NCI-H1436 (cell line): ENCODE results near the gene SULT2B1.
"Not testable (repeated sequence)": the region's sequence is repeated elsewhere in the genome, so short reads cannot be mapped to it uniquely, and the experiment has no call there.

Source experiments
- DNase-seq: peaks from one replicate; lab custom pipeline; 2025; lab: John Stamatoyannopoulos, UW

Gene SULT2B1

DNA sequence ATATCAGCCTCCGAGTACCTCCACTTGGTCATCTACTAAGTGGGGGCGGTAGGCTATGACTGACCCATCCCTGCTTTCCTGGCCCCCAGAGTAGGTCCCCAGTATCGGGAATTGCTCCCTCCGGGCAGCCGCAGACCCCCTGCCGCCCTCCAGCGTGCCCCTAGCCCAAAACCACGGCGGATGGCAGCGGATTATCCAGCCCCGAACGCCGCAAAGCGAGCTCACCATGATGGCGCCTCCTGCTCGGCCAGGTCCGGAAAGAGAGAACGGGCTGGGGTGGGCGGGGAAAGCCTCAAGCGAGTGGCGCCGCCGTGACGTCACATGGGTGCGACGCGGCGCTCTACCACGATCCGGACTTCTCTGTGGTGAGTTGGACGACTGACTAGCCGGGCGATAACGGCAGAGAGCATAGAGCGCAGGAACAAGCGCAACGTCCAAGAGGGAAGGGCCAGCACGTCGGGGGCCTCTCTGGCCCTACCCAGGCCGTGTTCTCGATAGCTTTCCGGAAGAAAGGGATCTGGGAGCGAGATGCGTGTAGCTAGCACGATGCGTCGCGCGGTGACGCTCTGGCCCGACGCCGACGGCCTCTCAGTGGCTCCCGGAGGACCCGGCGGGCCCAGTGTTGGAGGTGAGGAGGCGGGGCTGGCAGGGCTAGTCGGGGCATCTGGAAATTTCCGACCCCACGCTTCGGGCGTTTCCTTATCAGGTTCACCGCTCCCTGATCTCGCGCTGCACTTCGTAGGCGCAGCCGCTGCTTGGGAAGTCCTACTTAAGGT lies 67.1 kb downstream of the SULT2B1 start, which contains the start of the genes RPL18 and SPHK2:
Gene RPL18 (minus strand): TSS at position 263 of the 776 bp plus-strand sequence. CDS start 35 bp downstream, at position 228.
Gene SPHK2 (plus strand): TSS at position 591 of the 776 bp plus-strand sequence. CDS start 1,009 bp downstream, outside the sequence.
- peak; percentile 100 for DNase-seq

DNA sequence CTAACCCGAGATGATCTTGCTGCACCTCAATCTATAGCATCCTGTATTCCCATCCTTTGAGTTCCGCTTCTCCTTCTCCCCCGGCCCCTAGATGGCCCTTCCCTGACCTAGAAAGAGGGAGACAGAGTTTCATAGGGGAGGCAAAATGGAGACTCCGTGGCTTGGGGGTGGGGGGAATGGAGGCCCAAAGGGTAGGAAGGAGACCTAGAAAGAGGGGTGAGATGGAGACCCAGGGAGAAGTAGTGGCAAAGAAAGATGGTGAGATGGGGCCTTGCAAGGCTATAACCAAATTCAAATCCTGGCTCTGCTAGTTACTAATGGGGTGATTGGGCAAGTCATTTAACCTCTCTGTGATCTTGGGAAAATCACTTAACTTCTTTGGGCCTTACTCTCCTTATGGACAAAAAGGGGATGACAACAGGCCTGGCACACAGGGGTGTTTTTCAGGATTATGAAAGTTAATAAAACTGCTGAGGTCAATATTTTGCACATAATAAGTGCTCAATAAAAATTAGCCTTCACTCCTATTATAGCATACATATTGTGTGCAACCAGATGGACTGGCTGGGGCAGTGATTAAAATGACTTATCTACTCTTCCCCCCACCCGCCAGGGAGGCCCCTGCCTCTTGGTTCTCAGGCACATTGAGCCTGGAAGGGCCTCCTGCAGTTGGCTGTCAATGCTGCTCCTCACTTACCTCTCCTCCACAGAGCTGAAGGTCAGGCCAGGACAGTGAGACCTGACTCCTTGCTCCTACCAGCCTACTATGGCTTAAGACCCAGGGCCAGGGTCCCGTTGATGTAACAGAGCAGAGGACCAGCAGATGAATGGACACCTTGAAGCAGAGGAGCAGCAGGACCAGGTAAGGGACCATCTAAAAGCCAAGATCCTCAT lies 68.0 kb downstream of the SULT2B1 start:
- DNase-seq, result no peak

DNA sequence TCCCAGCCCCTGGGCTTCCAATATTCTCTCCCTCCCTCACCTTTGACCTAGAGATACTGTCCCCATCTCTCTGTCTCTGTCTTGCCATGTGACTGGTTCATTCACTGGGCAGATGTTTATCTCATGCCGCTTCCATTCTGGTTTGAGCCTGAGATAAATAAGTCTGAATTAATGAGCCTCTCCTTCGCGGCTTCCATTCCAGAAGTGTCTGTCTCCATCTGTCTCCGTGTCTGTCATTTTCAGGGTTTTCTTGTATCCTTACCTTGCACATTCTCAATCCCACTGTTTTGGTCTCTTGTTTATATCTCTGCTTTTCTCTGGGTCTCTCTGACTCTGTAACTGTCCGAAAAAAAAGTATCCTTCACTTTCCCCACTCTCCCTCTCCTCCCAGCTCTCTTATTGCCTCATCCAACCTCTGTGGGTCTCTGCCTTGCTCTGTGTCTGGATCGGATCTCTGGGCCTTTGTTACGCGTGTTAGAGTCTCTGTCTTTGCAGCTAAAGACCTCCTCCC lies 71.6 kb downstream of the SULT2B1 start:
- no peak for DNase-seq

GRCh38 chr19:48624067-48624594 lies 72.2 kb downstream of the SULT2B1 start:
- DNase-seq, result peak; percentile 100

DNA sequence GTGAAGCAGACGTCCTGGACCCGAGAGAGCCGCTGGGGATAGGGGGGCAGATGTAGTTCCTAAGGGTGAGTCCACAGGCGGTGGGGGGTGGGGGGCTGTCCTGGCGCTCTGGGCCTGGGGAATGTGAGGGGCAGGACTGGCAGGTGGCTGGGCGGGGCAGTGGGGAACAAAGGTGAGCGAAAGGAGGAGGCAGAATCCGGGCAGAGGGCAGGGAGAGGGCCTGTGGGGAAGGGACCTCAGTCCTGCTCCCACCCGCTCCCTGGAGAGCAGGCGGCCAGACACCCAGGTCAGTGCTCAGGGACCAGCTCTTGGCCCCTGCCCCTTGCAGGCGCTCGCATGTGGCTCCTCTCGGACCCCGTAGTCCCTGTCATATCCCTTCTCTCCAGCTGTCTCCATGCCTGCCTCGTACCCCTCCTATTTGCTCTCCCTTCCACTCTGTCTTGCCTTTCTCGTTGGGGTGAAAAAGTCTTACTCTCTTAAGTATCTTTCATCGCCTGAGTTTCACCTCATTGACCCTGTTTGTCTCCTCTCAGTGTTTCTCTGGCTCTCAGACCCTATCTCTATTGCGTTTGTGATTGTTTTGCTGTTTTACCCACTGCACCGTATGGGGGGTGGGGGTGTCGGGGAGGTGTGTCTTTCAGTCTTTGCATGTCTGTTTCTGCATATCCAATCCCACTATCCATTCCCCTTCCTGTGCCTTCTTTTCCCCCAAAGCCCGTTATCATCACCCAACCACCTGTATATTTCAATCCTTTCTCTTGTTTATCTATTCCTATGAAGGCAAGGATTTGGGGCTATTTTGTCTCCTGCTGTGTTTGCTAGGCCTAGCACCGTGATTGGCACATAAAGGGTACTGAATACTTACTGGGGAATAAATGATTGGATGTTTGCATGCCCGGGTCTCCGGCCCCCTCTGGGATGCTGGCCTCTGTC lies 73.1 kb downstream of the SULT2B1 start:
- DNase-seq, result no peak

DNA sequence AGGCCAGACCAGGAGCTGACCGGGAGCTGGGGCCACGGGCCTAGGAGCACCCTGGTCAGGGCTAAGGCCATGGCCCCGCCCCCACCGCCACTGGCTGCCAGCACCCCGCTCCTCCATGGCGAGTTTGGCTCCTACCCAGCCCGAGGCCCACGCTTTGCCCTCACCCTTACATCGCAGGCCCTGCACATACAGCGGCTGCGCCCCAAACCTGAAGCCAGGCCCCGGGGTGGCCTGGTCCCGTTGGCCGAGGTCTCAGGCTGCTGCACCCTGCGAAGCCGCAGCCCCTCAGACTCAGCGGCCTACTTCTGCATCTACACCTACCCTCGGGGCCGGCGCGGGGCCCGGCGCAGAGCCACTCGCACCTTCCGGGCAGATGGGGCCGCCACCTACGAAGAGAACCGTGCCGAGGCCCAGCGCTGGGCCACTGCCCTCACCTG lies 73.9 kb downstream of the SULT2B1 start:
- no peak for DNase-seq

DNA sequence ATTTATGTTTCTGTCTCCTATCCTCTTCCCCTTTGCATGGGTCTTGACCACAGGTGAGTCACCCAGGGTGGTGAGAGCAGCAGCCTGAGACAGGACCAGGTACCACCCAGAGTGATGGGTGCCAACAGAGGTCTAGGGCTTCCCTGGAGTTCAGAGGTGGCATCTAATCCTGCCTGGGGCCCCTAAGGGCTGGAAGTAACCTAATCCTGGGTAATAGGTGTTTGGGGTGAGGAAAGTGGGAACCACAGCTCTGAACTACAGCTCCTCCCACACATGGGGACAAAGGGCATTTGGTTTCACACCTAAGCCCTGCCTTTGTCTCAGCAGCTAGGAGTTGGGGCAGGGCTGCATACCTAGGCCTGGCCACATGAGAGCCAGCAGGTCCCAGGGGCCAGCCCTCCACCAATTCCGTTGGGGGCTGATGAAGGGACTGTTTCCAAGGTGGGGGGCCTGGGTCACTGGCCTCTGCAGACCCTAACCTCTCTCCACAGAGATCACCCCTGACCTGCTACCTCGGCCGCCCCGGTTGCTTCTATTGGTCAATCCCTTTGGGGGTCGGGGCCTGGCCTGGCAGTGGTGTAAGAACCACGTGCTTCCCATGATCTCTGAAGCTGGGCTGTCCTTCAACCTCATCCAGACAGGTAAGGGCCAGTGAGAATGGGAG lies 75.4 kb downstream of the SULT2B1 start:
- DNase-seq, result no peak

GRCh38 chr19:48627865-48628314 lies 75.9 kb downstream of the SULT2B1 start:
- no peak for DNase-seq

DNA sequence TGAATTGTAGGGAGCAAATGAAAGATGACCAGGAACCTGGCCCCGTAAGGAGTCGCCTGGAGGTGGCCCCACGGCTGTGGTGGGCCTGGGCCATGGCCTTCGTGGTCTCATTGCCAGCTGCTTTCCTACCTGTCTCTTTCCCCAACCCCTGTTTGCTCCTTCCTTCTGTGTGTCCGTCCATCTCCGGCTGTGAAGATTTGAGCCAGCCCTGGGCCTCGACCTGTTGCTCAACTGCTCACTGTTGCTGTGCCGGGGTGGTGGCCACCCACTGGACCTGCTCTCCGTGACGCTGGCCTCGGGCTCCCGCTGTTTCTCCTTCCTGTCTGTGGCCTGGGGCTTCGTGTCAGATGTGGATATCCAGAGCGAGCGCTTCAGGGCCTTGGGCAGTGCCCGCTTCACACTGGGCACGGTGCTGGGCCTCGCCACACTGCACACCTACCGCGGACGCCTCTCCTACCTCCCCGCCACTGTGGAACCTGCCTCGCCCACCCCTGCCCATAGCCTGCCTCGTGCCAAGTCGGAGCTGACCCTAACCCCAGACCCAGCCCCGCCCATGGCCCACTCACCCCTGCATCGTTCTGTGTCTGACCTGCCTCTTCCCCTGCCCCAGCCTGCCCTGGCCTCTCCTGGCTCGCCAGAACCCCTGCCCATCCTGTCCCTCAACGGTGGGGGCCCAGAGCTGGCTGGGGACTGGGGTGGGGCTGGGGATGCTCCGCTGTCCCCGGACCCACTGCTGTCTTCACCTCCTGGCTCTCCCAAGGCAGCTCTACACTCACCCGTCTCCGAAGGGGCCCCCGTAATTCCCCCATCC lies 76.7 kb downstream of the SULT2B1 start:
- no peak for DNase-seq

DNA sequence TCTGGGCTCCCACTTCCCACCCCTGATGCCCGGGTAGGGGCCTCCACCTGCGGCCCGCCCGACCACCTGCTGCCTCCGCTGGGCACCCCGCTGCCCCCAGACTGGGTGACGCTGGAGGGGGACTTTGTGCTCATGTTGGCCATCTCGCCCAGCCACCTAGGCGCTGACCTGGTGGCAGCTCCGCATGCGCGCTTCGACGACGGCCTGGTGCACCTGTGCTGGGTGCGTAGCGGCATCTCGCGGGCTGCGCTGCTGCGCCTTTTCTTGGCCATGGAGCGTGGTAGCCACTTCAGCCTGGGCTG lies 77.3 kb downstream of the SULT2B1 start:
- no peak for DNase-seq

DNA sequence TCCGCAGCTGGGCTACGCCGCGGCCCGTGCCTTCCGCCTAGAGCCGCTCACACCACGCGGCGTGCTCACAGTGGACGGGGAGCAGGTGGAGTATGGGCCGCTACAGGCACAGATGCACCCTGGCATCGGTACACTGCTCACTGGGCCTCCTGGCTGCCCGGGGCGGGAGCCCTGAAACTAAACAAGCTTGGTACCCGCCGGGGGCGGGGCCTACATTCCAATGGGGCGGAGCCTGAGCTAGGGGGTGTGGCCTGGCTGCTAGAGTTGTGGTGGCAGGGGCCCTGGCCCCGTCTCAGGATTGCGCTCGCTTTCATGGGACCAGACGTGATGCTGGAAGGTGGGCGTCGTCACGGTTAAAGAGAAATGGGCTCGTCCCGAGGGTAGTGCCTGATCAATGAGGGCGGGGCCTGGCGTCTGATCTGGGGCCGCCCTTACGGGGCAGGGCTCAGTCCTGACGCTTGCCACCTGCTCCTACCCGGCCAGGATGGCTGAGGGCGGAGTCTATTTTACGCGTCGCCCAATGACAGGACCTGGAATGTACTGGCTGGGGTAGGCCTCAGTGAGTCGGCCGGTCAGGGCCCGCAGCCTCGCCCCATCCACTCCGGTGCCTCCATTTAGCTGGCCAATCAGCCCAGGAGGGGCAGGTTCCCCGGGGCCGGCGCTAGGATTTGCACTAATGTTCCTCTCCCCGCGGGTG lies 77.8 kb downstream of the SULT2B1 start:
- no peak for DNase-seq

DNA sequence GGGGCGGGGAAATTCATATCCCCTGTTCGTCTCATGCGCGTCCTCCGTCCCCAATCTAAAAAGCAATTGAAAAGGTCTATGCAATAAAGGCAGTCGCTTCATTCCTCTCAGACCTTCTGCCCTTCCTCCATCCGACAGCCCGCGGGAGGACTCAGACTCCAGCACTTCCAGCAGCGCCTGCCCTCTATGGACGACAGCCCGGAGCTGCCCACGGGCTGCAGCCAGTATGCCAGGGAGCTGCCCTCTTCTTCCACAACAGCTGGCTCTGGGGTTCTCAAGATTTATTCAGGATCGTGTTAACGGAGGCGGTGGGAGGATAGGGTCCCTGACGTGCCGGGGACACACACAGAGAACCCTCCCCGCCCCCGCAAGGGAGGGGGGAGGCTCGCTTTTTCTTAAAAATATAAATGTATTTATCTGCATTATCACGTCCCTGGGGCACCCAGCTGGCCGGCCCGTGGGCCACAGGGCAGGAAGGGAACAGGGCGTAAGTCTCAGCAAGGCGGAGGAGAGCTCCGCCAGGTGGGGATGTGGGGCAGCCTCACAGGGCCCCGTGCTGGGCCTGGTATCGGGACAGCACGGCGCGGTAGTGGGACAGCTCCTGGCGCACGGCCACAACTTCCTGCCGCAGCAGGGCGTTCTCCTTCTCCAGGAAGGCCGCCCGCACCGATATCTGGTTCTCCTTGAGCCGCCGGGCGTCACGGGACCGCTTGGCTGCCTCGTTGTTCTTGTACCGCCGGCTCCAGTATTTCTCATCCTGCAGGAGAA lies 78.5 kb downstream of the SULT2B1 start:
- DNase-seq, result no peak

DNA sequence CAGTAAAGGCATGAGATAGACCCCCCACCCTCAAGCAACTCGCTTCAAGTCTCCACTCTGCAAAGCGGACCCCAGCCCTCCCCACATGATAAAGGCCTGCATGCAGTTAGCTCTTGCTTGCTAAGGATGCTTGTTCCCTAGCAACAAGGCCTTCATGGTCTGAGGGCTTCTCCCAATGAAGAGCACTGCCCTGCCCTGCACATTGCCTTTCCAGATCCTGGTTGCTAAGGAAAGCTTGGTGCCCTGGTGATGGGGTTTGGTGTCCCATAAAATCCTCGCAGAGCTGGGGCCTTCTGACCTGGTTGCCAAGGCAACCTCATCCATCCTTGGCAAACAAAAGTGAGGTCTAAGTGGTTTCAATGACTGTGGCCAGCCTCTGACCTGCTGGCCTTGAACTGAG lies 79.3 kb downstream of the SULT2B1 start:
- DNase-seq, result no peak

GRCh38 chr19:48632286-48632685 lies 80.3 kb downstream of the SULT2B1 start:
- not testable (repeated sequence) for DNase-seq

DNA sequence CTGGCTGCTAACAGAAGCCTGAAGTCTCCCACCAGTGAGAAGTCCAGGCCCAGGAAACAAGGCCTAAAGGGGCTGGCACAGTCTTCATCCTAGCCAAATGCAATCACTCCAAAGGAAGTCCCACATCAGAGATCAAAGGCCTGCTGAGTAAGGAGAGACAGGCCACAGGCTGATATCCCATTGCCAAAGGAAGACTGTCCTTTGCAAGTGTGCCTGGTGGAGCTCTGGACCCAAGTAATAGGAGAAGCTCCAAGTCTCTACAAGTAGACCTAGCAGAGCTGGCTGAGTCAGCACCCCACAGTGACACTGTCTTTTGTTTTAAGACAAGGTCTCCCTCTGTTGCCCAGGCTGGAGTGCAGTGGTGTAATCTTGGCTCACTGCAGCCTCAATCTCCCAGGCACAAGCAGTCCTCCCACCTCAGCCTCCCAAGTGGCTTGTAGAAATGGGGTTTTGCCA lies 80.7 kb downstream of the SULT2B1 start:
- no peak for DNase-seq

DNA sequence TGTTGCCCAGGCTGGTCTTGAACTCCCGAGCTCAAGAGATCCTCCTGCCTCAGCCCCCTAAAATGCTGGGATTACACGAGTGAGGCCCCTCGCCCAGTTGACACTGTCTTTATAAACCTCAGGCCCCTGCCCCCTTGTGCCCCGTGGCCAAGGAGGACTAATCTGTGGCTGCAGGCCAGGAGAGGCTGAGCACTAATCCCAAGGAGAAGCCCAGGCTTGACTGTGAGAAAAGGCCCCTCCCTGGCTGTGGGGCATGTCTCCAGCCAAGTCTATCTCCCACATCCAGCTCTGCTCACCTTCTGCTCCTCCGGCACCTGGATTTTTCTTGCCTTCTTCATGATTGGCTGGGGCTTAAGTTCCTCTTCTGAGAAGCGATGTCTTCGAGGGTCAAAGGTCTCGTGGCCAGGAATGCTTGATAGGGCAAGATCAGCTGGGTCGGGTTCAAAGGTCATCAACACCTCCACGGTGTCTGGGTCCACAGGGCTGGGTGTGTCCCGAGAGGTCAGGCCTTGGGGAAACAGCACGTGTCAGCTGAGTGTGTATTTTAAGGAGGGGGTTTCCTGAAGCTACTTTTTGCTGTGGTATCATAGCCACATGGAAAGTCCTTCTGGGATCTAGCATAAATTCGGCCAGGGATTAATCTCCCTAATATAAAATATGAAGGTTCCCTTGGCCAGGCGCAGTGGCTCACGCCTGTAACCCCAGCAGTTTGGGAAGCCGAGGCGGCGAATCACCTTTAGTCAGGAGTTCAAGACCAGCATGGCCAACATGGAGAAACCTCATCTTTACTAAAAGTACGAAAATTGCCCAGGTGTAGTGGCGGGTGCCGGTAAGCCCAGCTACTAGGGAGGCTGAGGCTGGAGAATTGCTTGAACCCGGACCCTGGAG lies 81.4 kb downstream of the SULT2B1 start:
- no peak for DNase-seq

- DNase-seq, result no peak
Observed at GRCh38 chr19:48634036-48634342, 82.0 kb downstream of the SULT2B1 start.
